ENCODE measurements around the gene RIMS4. TPM values are rescaled to one million over a fixed set of nuclear protein-coding genes. Genes with fewer than 3 reads are reported as not detected.
"Not testable (repeated sequence)": the region's sequence is repeated elsewhere in the genome, so short reads cannot be mapped to it uniquely, and the experiment has no call there.

RIMS4 gene
- polyA plus RNA-seq, 3 donors: not detected

- no peak overlapping the region for H3K4me3 ChIP-seq (replicated peaks in 1 of 3; ENCODE audit: low read depth in 2 of 3, low read length in 3 of 3)
- H3K4me1 Mint-ChIP-seq: no peaks in the 10 kb centered on the region
- H3K36me3 ChIP-seq (replicated peaks in 1 of 2; ENCODE audit: control insufficient read depth in 1 of 2, insufficient read depth in 2 of 2, low read length in 2 of 2): no peaks in the 10 kb centered on the region
- no peaks in the 10 kb centered on the region for H3K79me2 ChIP-seq (ENCODE audit: insufficient read depth, low read length)
- no peak overlapping the region for H3K27ac Mint-ChIP-seq
- H3K9ac ChIP-seq (ENCODE audit: insufficient read depth, low read length, poor library complexity, severe bottlenecking): no peak overlapping the region
- no peaks in the 10 kb centered on the region for H3K4me1 ChIP-seq (ENCODE audit: control insufficient read depth in 1 of 2, insufficient read depth in 2 of 2, low read length in 2 of 2)
- H3K36me3 Mint-ChIP-seq: no peaks in the 10 kb centered on the region
- H2AFZ ChIP-seq (ENCODE audit: insufficient read depth, low read depth, low read length, poor library complexity, severe bottlenecking): no peak overlapping the region
- H3K27me3 Mint-ChIP-seq (ENCODE audit: low read depth in 3 of 3): peaks cover 5 to 34% (median 13%) of the 10 kb centered on the region in 3 donors
- peaks cover 0 to 26% of the 10 kb centered on the region in 2 donors for H3K27me3 ChIP-seq (ENCODE audit: control insufficient read depth in 2 of 2, insufficient read depth in 2 of 2, low read length in 2 of 2)
- TF ChIP-seq CTCF (IDR thresholded peaks at IDR 0.05): no peak
- no peaks in the 10 kb centered on the region for H3K9me3 ChIP-seq (replicated peaks in 1 of 2; ENCODE audit: control insufficient read depth in 1 of 2, insufficient read depth in 1 of 2, low read length in 2 of 2)
- DNase-seq: no peak
- 33% methylated on average over 1 of the region's 2 CpGs for WGBS (ENCODE audit: insufficient coverage)
- no peaks in the 10 kb centered on the region for H4K20me1 ChIP-seq (ENCODE audit: insufficient read depth, low read length)
- peak overlapping the region in 1 of 2 donors; percentile 5 for H3K4me3 Mint-ChIP-seq
- no peak overlapping the region for H3K27ac ChIP-seq (ENCODE audit: low read depth in 1 of 2, low read length in 2 of 2)
- H3K9me3 Mint-ChIP-seq: peaks cover 0 to 10% (median 3%) of the 10 kb centered on the region in 7 donors
- intact Hi-C loops (cut with micrococcal nuclease): no loop called here
- H3K4me2 ChIP-seq (replicated peaks; ENCODE audit: extremely low read depth, low read length, poor library complexity, severe bottlenecking): no peak overlapping the region
These were observed 18.3 kb upstream of the RIMS4 start for GRCh38 chr20:44828640-44829039.

- H3K27me3 Mint-ChIP-seq (ENCODE audit: low read depth in 3 of 3): peaks cover 5 to 31% (median 12%) of the 10 kb centered on the region in 3 donors
- no peak overlapping the region for H3K9ac ChIP-seq (ENCODE audit: insufficient read depth, low read length, poor library complexity, severe bottlenecking)
- no peak for TF ChIP-seq CTCF (IDR thresholded peaks at IDR 0.05)
- intact Hi-C loops (cut with micrococcal nuclease): no loop called here
- peaks cover 0 to 10% (median 3%) of the 10 kb centered on the region in 7 donors for H3K9me3 Mint-ChIP-seq
- no peak overlapping the region for H3K4me3 Mint-ChIP-seq
- H3K36me3 Mint-ChIP-seq: no peaks in the 10 kb centered on the region
- no peak overlapping the region for H3K27ac ChIP-seq (ENCODE audit: low read depth in 1 of 2, low read length in 2 of 2)
- no peak overlapping the region for H3K27ac Mint-ChIP-seq
- no peak overlapping the region for H2AFZ ChIP-seq (ENCODE audit: insufficient read depth, low read depth, low read length, poor library complexity, severe bottlenecking)
- no peaks in the 10 kb centered on the region for H3K79me2 ChIP-seq (ENCODE audit: insufficient read depth, low read length)
- no peaks in the 10 kb centered on the region for H4K20me1 ChIP-seq (ENCODE audit: insufficient read depth, low read length)
- no peaks in the 10 kb centered on the region for H3K9me3 ChIP-seq (replicated peaks in 1 of 2; ENCODE audit: control insufficient read depth in 1 of 2, insufficient read depth in 1 of 2, low read length in 2 of 2)
- WGBS (ENCODE audit: insufficient coverage): no CpG with 5 or more reads among the region's 1 CpG
- H3K4me1 Mint-ChIP-seq: no peaks in the 10 kb centered on the region
- H3K4me1 ChIP-seq (ENCODE audit: control insufficient read depth in 1 of 2, insufficient read depth in 2 of 2, low read length in 2 of 2): no peaks in the 10 kb centered on the region
- no peak overlapping the region for H3K4me2 ChIP-seq (replicated peaks; ENCODE audit: extremely low read depth, low read length, poor library complexity, severe bottlenecking)
- no peak for DNase-seq
- H3K36me3 ChIP-seq (replicated peaks in 1 of 2; ENCODE audit: control insufficient read depth in 1 of 2, insufficient read depth in 2 of 2, low read length in 2 of 2): no peaks in the 10 kb centered on the region
- no peak overlapping the region for H3K4me3 ChIP-seq (replicated peaks in 1 of 3; ENCODE audit: low read depth in 2 of 3, low read length in 3 of 3)
- H3K27me3 ChIP-seq (ENCODE audit: control insufficient read depth in 2 of 2, insufficient read depth in 2 of 2, low read length in 2 of 2): peaks cover 0 to 20% of the 10 kb centered on the region in 2 donors
These were observed 17.1 kb upstream of the RIMS4 start for GRCh38 chr20:44827401-44827800.

- H3K9me3 Mint-ChIP-seq; H3K27ac ChIP-seq (ENCODE audit: low read depth in 1 of 2, low read length in 2 of 2); H3K4me3 ChIP-seq (replicated peaks in 1 of 3; ENCODE audit: low read depth in 2 of 3, low read length in 3 of 3); H3K4me3 Mint-ChIP-seq; H4K20me1 ChIP-seq (ENCODE audit: insufficient read depth, low read length); H3K27me3 Mint-ChIP-seq (ENCODE audit: low read depth in 3 of 3); H3K27me3 ChIP-seq (ENCODE audit: control insufficient read depth in 2 of 2, insufficient read depth in 2 of 2, low read length in 2 of 2); intact Hi-C loops (cut with micrococcal nuclease); H3K27ac Mint-ChIP-seq; H3K9me3 ChIP-seq (replicated peaks in 1 of 2; ENCODE audit: control insufficient read depth in 1 of 2, insufficient read depth in 1 of 2, low read length in 2 of 2); H3K9ac ChIP-seq (ENCODE audit: insufficient read depth, low read length, poor library complexity, severe bottlenecking); DNase-seq; H3K36me3 Mint-ChIP-seq; H3K79me2 ChIP-seq (ENCODE audit: insufficient read depth, low read length); H3K36me3 ChIP-seq (replicated peaks in 1 of 2; ENCODE audit: control insufficient read depth in 1 of 2, insufficient read depth in 2 of 2, low read length in 2 of 2); H3K4me1 ChIP-seq (ENCODE audit: control insufficient read depth in 1 of 2, insufficient read depth in 2 of 2, low read length in 2 of 2); H3K4me2 ChIP-seq (replicated peaks; ENCODE audit: extremely low read depth, low read length, poor library complexity, severe bottlenecking); H2AFZ ChIP-seq (ENCODE audit: insufficient read depth, low read depth, low read length, poor library complexity, severe bottlenecking); H3K4me1 Mint-ChIP-seq: not testable (repeated sequence)
- WGBS (ENCODE audit: insufficient coverage): 83% methylated on average over 3 of the region's 6 CpGs
These were observed 11.2 kb upstream of the RIMS4 start for GRCh38 chr20:44821576-44821975.

Data from CD14-positive monocyte (primary cell).